Liver (tissue), 9 donors: Measurements from ENCODE around the gene SIPA1L3. TPM values are rescaled to one million over a fixed set of nuclear protein-coding genes. Genes with fewer than 3 reads are reported as not detected.

ENCODE experiments used
- DNase-seq: peaks from one replicate; pipeline ENCODE4 v3.0.0-alpha.2; 2017; ENCODE audit warnings: low spot score
- H3K27ac ChIP-seq, 2 donors: one replicate each; pipeline ENCODE4 v1.7.0; 2013; ENCODE audit warnings: inconsistent platforms in 2 of 2, low read length in 2 of 2, control low read depth in 1 of 2, low read depth in 1 of 2, mild to moderate bottlenecking in 1 of 2
- H3K27me3 ChIP-seq, 4 donors: one replicate each; pipeline versions ENCODE4 v1.6.1 to v1.7.0; 2013; ENCODE audit warnings: low read length in 3 of 4, inconsistent platforms in 1 of 4, mild to moderate bottlenecking in 1 of 4, moderate library complexity in 1 of 4; ENCODE audit not compliant: control insufficient read depth in 4 of 4, insufficient read depth in 4 of 4
- H3K36me3 ChIP-seq, 4 donors: one replicate each; pipeline versions ENCODE4 v1.6.1 to v1.7.0; 2013; ENCODE audit warnings: low read length in 3 of 4, mild to moderate bottlenecking in 3 of 4, low read depth in 1 of 4, moderate library complexity in 1 of 4; ENCODE audit not compliant: control insufficient read depth in 4 of 4, insufficient read depth in 3 of 4
- H3K4me1 ChIP-seq, 4 donors: one replicate each; pipeline versions ENCODE4 v1.6.1 to v1.7.0; 2013; ENCODE audit warnings: low read length in 3 of 4, mild to moderate bottlenecking in 3 of 4, moderate library complexity in 1 of 4; ENCODE audit not compliant: control insufficient read depth in 4 of 4, insufficient read depth in 4 of 4
- H3K4me3 ChIP-seq, 3 donors: one replicate each; pipeline versions ENCODE4 v1.6.1 to v1.7.0; 2013; ENCODE audit warnings: low read length in 3 of 3, control low read depth in 1 of 3, low read depth in 1 of 3, mild to moderate bottlenecking in 1 of 3
- H3K9ac ChIP-seq, 2 donors: one replicate each; pipeline ENCODE4 v1.7.0; 2013; ENCODE audit warnings: low read length in 2 of 2, mild to moderate bottlenecking in 2 of 2, moderate library complexity in 2 of 2, control low read depth in 1 of 2, low read depth in 1 of 2
- H3K9me3 ChIP-seq, 4 donors: one replicate each; pipeline versions ENCODE4 v1.6.1 to v1.7.0; 2013; ENCODE audit warnings: low read length in 3 of 4; ENCODE audit not compliant: control insufficient read depth in 4 of 4
- CTCF ChIP-seq: fragments of 150-350 bp; IDR thresholded peaks from 2 replicates; pipeline ENCODE4 v1.5.1; 2017; ENCODE audit warnings: improper control_type of control experiment, low read depth, low read length; ENCODE audit not compliant: missing input control
- EGR1 ChIP-seq, 2 donors: IDR thresholded peaks; 2 replicates each; pipeline ENCODE4 v1.6.1; 2016 to 2018; ENCODE audit warnings: antibody characterized with exemption in 2 of 2, low read depth in 2 of 2
- HNF4A ChIP-seq, 2 donors: conservative IDR thresholded peaks; 2 replicates each; pipeline ENCODE4 v1.6.1; 2016; ENCODE audit warnings: antibody characterized with exemption in 2 of 2, mild to moderate bottlenecking in 2 of 2
- JUND ChIP-seq, 2 donors: IDR thresholded peaks; 2 replicates each; pipeline ENCODE4 v1.6.1; 2016; ENCODE audit warnings: antibody characterized with exemption in 2 of 2
- NR2F2 ChIP-seq: IDR thresholded peaks from 2 replicates; pipeline ENCODE4 v1.6.1; 2016; ENCODE audit warnings: antibody characterized with exemption
- REST ChIP-seq: IDR thresholded peaks from 2 replicates; pipeline ENCODE4 v1.6.1; 2016; ENCODE audit warnings: antibody characterized with exemption, mild to moderate bottlenecking
- RXRA ChIP-seq, 2 donors: IDR thresholded peaks; 2 replicates each; pipeline ENCODE4 v1.6.1; 2017 to 2018; ENCODE audit warnings: antibody characterized with exemption in 2 of 2, mild to moderate bottlenecking in 1 of 2
- SP1 ChIP-seq: IDR thresholded peaks from 2 replicates; pipeline ENCODE4 v1.6.1; 2018; ENCODE audit warnings: antibody characterized with exemption, mild to moderate bottlenecking
- TAF1 ChIP-seq: conservative IDR thresholded peaks from 2 replicates; pipeline ENCODE4 v1.6.1; 2016; ENCODE audit warnings: antibody characterized with exemption, mild to moderate bottlenecking
- YY1 ChIP-seq: IDR thresholded peaks from 2 replicates; pipeline ENCODE4 v1.6.1; 2016; ENCODE audit warnings: antibody characterized with exemption, mild to moderate bottlenecking
- WGBS: extraction: QIAGEN DNeasy Blood & Tissue Kit; methylation state at CpG from one replicate; pipeline ENCODE4 v1.1.7; 2013; 5-methylcytosine and 5-hydroxymethylcytosine counted together
- polyA plus RNA-seq, 2 donors: library from polyadenylated mRNA; stranded (reverse) in 1 of 2; unstranded in 1 of 2; fragments of 200-250 nt in 1 of 2; fragments of >200 nt in 1 of 2; fragmentation: Nextera tagmentation in 1 of 2; extraction: Ambion mirVana in 1 of 2; gene quantifications; one replicate each; pipeline versions ENCODE4 v1.2.1 to v1.2.3, GENCODE V29; 2013 to 2015
- total RNA-seq, 2 donors: library from RNA; depleted of rRNA; stranded (reverse); fragments of >200 nt; gene quantifications; one replicate each; pipeline ENCODE4 v1.2.3, GENCODE V29; 2014
- TF ChIP-seq, protein P1 (sequence below): IDR thresholded peaks from 2 replicates; pipeline ENCODE4 v1.6.1; 2016; ENCODE audit warnings: antibody characterized with exemption
- TF ChIP-seq, protein P2 (sequence below): IDR thresholded peaks from 2 replicates; pipeline ENCODE4 v1.6.1; 2016; ENCODE audit warnings: antibody characterized with exemption
- donor health status: healthy.
- donor health status: healthy.
- donor health status: healthy.
- donor health status: healthy.
- donor health status: healthy.

SIPA1L3 gene
- total and polyA plus RNA-seq, 4 donors: 2.4 to 10.0 (median 4.4) TPM

DNA sequence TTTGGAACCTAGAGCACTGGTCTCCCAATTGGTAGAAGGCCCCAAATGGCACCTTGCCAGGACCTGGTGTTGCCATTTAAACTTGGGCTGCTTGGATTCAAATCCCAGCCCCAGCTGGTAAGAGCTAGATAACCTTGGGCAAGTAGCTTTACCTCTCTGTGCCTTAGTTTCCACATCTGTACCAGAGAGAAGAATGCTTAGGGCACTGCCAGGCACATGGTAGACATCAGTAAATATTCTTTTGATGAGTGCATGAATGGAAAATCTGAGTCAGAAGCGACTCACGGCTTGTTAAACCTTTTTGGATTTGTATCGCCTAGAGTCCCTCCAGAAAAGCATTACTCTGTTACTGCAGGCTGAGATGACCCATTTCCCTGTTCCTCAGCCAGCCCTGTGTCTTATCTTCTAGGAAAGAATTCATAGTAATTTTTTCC lies 90.9 kb downstream of the SIPA1L3 start:
- no peaks in the 10 kb centered on the region for H3K9me3 ChIP-seq
- H3K27ac ChIP-seq: no peak overlapping the region
- H3K4me3 ChIP-seq: no peak overlapping the region
- no peak for DNase-seq
- TF ChIP-seq YY1 (no peak), NR2F2 (no peak), JUND (IDR thresholded peaks at IDR 0.05) (peak in 1 of 2 donors; percentile 36), EGR1 (IDR thresholded peaks at IDR 0.05; ENCODE audit: low read depth in 2 of 2) (no peak), CTCF (no peak), SP1 (no peak), TAF1 (no peak)
- TF ChIP-seq, protein P1, sequence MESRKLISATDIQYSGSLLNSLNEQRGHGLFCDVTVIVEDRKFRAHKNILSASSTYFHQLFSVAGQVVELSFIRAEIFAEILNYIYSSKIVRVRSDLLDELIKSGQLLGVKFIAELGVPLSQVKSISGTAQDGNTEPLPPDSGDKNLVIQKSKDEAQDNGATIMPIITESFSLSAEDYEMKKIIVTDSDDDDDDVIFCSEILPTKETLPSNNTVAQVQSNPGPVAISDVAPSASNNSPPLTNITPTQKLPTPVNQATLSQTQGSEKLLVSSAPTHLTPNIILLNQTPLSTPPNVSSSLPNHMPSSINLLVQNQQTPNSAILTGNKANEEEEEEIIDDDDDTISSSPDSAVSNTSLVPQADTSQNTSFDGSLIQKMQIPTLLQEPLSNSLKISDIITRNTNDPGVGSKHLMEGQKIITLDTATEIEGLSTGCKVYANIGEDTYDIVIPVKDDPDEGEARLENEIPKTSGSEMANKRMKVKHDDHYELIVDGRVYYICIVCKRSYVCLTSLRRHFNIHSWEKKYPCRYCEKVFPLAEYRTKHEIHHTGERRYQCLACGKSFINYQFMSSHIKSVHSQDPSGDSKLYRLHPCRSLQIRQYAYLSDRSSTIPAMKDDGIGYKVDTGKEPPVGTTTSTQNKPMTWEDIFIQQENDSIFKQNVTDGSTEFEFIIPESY: no peak
- no peaks in the 10 kb centered on the region for H3K36me3 ChIP-seq
- no peaks in the 10 kb centered on the region for H3K27me3 ChIP-seq
- 88% methylated on average over 3 of the region's 3 CpGs for WGBS
- peaks cover 0 to 4% (median 2%) of the 10 kb centered on the region in 4 donors for H3K4me1 ChIP-seq
- H3K9ac ChIP-seq: no peak overlapping the region

DNA sequence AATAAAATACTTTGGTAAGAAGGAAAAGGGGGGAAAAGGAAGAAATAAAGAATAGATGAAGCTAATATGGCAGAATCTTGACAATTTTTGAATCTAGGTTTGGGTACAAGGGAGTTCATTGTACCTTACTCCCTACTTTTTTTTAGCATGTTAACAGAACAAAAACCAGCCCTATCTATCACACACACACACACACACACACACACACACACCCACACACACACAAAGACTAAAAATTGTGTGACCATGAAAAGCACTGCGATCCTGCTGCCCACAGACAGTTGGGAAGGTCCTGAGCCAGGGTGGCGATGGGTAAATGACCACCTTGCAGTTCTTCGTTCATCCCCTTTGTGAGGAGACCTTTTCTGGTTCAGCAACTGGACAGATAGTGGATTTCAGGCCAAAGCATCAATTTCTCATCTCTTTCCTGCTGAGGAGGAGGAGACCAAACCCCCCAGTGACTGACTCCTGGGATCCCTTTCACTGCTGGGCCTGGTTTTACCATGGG lies 91.8 kb downstream of the SIPA1L3 start:
- WGBS: 98% methylated on average over 3 of the region's 3 CpGs
- H3K9me3 ChIP-seq: no peaks in the 10 kb centered on the region

DNA sequence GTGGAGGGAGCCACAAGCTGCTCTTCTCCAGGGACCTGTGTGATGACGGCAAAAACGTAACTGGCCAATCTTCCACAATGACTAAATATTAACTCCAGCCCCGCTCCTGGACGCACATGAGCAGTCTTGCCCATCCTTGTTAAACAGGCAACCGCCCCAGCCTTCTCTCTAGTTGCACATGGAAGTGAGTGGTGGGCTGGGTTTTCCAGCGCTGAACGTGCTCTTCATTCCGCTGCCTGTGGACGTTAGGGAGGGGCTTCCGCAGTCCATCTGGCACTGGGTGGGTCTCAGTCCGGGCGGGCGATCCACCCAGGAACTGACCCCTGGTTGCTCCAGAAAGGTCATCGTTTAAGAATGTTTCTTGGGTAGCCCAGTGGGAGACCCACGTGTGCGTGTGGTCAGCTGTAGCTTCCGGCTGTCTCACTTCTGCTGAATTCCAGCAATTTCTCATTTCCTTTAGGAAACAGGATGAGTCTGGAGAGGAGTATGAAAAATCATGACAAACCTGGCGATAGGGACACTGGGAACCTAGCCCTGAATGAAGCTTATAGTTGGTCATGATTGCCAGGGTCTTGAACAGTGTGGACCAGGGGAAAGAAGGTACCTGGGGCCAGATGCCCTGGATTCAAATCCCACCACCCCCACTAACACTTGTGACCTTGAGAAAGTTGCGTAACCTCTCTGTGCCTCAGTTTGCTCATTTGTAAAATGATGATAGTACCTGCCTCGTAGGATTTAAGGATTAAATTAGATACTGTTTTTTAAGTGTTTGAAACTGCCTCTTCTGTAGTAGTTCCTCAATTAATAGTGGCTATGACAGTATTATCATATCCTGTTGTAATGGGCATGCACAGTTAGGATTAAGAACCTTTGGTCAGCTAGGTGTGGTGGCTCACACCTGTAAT lies 92.6 kb downstream of the SIPA1L3 start:
- 81% methylated on average over 20 of the region's 20 CpGs for WGBS
- no peak for DNase-seq
- no peak overlapping the region for H3K4me3 ChIP-seq
- no peaks in the 10 kb centered on the region for H3K36me3 ChIP-seq
- peaks cover 0 to 2% (median 0%) of the 10 kb centered on the region in 4 donors for H3K4me1 ChIP-seq
- H3K27me3 ChIP-seq: no peaks in the 10 kb centered on the region
- H3K27ac ChIP-seq: no peak overlapping the region
- TF ChIP-seq NR2F2: peak; percentile 57
- peak; percentile 27 for TF ChIP-seq SP1
- TF ChIP-seq, protein P2, sequence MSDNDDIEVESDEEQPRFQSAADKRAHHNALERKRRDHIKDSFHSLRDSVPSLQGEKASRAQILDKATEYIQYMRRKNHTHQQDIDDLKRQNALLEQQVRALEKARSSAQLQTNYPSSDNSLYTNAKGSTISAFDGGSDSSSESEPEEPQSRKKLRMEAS: peak; percentile 40
- TF ChIP-seq REST: no peak
- peak; percentile 18 to 65 for TF ChIP-seq RXRA (IDR thresholded peaks at IDR 0.05)
- no peak for TF ChIP-seq HNF4A (conservative IDR thresholded peaks at IDR 0.05)
- H3K9me3 ChIP-seq: no peaks in the 10 kb centered on the region
- H3K9ac ChIP-seq: no peak overlapping the region

More for the DNA sequence above, 91.8 kb downstream of the SIPA1L3 start:
- TF ChIP-seq JUND (IDR thresholded peaks at IDR 0.05) (no peak), EGR1 (IDR thresholded peaks at IDR 0.05; ENCODE audit: low read depth in 2 of 2) (no peak), TAF1 (no peak)
- no peaks in the 10 kb centered on the region for H3K36me3 ChIP-seq
- no peak overlapping the region for H3K4me3 ChIP-seq
- H3K9ac ChIP-seq: no peak overlapping the region
- H3K27me3 ChIP-seq: no peaks in the 10 kb centered on the region
- DNase-seq: no peak
- peaks cover 0 to 3% (median under 1%) of the 10 kb centered on the region in 4 donors for H3K4me1 ChIP-seq
- H3K27ac ChIP-seq: no peak overlapping the region
